ENCODE data around the gene SPDYE6. TPM values are rescaled to one million over a fixed set of nuclear protein-coding genes. Genes with fewer than 3 reads are reported as not detected.

SPDYE6 gene
- total and polyA plus RNA-seq, 10 of the 15 experiments (the other 5 are each of a cell fraction or from before 2014, with no cell fraction given), result 0.05 to 2.3 (median 1.00) TPM; not detected in 6

DNA sequence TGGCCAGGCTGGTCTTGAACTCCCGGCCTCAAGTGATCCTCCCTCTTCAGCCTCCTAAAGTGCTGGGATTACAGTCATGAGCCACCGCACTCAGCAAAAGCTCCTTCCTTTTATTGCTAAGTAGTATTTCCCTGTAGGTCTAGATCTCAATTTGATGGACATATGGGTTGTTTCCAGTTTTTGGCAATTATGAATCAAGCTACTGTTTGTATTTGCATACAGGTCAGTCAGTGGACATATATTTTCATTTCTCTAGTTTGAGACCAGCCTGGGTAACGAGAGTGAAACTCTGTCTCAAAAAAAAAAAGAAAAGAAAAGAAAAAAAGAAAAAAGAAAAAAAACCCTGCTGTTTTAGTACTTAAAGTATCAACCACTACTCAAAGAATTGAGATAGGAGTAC, 33.6 kb upstream of the SPDYE6 start:
- RAD21 ChIA-PET (ENCODE audit: unreplicated experiment), result interaction anchor here (1.0 to 9.0 kb wide), 5 partner anchors 100 to 111 kb away, joined by 3 to 79 read pairs (median 6); partner anchors contain the start of gene SH2B2
- ATAC-seq (peak; percentile 85), FAIRE-seq (peak; percentile 35), DNase-seq (ENCODE audit: low read depth, low spot score) (no peak)
- intact Hi-C loops (cut with micrococcal nuclease; ENCODE audit: unreplicated experiment), result loop anchor here (1.0 to 10.0 kb wide), 2 partner anchors 111 to 845 kb away; no protein-coding TSS in a partner anchor
- H3K27ac ChIP-seq (ENCODE audit: control insufficient read depth, insufficient read depth), result no peak overlapping the region
- peak overlapping the region; percentile 60 for H3K4me2 ChIP-seq (ENCODE audit: control insufficient read depth, insufficient read depth)
- 20% methylated on average over 3 of the region's 3 CpGs for WGBS (ENCODE audit: insufficient coverage, insufficient replicate concordance, low lambda C conversion rate, missing lambda C conversion rate)
- in situ Hi-C loops (cut with MboI), result loop anchor here (5.0 to 10.0 kb wide), 3 partner anchors 108 to 848 kb away; no protein-coding TSS in a partner anchor
- POLR2A ChIA-PET, result interaction anchor here (0.5 to 0.7 kb wide), 4 partner anchors 11 to 91 kb away, joined by 3 to 5 read pairs (median 3); no protein-coding TSS in a partner anchor
- H3K9me3 ChIP-seq (replicated peaks; ENCODE audit: control insufficient read depth, insufficient read depth, low read length), result no peaks in the 10 kb centered on the region
- H3K36me3 ChIP-seq (ENCODE audit: control insufficient read depth in 2 of 2, insufficient read depth in 2 of 2, low read length in 1 of 2), result peaks cover 3 to 22% of the 10 kb centered on the region in 2 experiments
- no peak overlapping the region for H2AFZ ChIP-seq (ENCODE audit: control insufficient read depth, low read depth, low read length)
- CTCF ChIA-PET, result interaction anchor here (0.7 to 13.5 kb wide), 12 partner anchors 10 to 923 kb away, joined by 3 to 205 read pairs (median 3); no protein-coding TSS in a partner anchor
- peaks cover 9% of the 10 kb centered on the region for H3K4me1 ChIP-seq (ENCODE audit: control insufficient read depth, insufficient read depth, low read length)
- peaks cover 4% of the 10 kb centered on the region for H3K79me2 ChIP-seq (ENCODE audit: control insufficient read depth, insufficient read depth, low read length)
- SMC1A ChIA-PET (ENCODE audit: uncharacterized antibody, unreplicated experiment), result interaction anchor here (0.7 to 9.2 kb wide), 6 partner anchors 83 to 130 kb away, joined by 3 to 122 read pairs (median 6); partner anchors contain the start of gene SH2B2
- no TSS peak for BruUV-seq (replicated peaks)
- no peaks in the 10 kb centered on the region for H3K27me3 ChIP-seq (replicated peaks in 1 of 2; ENCODE audit: control insufficient read depth in 2 of 2, insufficient read depth in 2 of 2, low read length in 1 of 2)
- H4K20me1 ChIP-seq (ENCODE audit: control insufficient read depth, insufficient read depth), result no peaks in the 10 kb centered on the region
- H3K9ac ChIP-seq (ENCODE audit: control insufficient read depth, insufficient read depth, low read length), result no peak overlapping the region
- no peak overlapping the region for H3K4me3 ChIP-seq
- TF ChIP-seq MTA3 (IDR thresholded peaks at IDR 0.05; ENCODE audit: borderline replicate concordance, low read length), result no peak
- no peak for TF ChIP-seq ZZZ3 (IDR thresholded peaks at IDR 0.05; ENCODE audit: control insufficient read depth, insufficient read length, low read depth)
- no peak for TF ChIP-seq RAD51 (IDR thresholded peaks at IDR 0.05)
- TF ChIP-seq IRF5 (IDR thresholded peaks at IDR 0.05; ENCODE audit: borderline replicate concordance), result no peak
- no peak for TF ChIP-seq DPF2 (IDR thresholded peaks at IDR 0.05)
- no peak for TF ChIP-seq SUZ12 (IDR thresholded peaks at IDR 0.05; ENCODE audit: unreplicated experiment)
- TF ChIP-seq YY1 (IDR thresholded peaks at IDR 0.05; ENCODE audit: low read depth, low read length), result no peak
- no peak for TF ChIP-seq MTA2 (IDR thresholded peaks at IDR 0.05; ENCODE audit: low read depth)
- no peak for TF ChIP-seq TCF7 (IDR thresholded peaks at IDR 0.05; ENCODE audit: borderline replicate concordance)
- TF ChIP-seq IKZF1 (conservative IDR thresholded peaks at IDR 0.05), result no peak
- peak; percentile 79 for TF ChIP-seq ZNF384 (IDR thresholded peaks at IDR 0.05; ENCODE audit: borderline replicate concordance, low read depth, low read length)
- TF ChIP-seq, protein P1, sequence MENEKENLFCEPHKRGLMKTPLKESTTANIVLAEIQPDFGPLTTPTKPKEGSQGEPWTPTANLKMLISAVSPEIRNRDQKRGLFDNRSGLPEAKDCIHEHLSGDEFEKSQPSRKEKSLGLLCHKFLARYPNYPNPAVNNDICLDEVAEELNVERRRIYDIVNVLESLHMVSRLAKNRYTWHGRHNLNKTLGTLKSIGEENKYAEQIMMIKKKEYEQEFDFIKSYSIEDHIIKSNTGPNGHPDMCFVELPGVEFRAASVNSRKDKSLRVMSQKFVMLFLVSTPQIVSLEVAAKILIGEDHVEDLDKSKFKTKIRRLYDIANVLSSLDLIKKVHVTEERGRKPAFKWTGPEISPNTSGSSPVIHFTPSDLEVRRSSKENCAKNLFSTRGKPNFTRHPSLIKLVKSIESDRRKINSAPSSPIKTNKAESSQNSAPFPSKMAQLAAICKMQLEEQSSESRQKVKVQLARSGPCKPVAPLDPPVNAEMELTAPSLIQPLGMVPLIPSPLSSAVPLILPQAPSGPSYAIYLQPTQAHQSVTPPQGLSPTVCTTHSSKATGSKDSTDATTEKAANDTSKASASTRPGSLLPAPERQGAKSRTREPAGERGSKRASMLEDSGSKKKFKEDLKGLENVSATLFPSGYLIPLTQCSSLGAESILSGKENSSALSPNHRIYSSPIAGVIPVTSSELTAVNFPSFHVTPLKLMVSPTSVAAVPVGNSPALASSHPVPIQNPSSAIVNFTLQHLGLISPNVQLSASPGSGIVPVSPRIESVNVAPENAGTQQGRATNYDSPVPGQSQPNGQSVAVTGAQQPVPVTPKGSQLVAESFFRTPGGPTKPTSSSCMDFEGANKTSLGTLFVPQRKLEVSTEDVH (IDR thresholded peaks at IDR 0.05; ENCODE audit: low read depth, partially characterized antibody), result no peak
- no peak for TF ChIP-seq SMC3 (IDR thresholded peaks at IDR 0.05; ENCODE audit: borderline replicate concordance, low read length)
- TF ChIP-seq SMARCA5 (IDR thresholded peaks at IDR 0.05), result no peak
- 0 out of 2 replicates have a peak, but pooled peaks have one; percentile 7 for TF ChIP-seq JUNB (IDR thresholded peaks at IDR 0.05)
- peak; percentile 63; the same call in 1 of the 3 replicates for TF ChIP-seq POU2F2 (IDR thresholded peaks at IDR 0.05; ENCODE audit: borderline replicate concordance, low read depth, low read length)
- no peak for TF ChIP-seq USF1 (IDR thresholded peaks at IDR 0.05; ENCODE audit: borderline replicate concordance, extremely low read length, insufficient read depth, low read depth, low read length)
- no peak for TF ChIP-seq TARDBP (IDR thresholded peaks at IDR 0.05; ENCODE audit: borderline replicate concordance)
- no peak for TF ChIP-seq SIX5 (IDR thresholded peaks at IDR 0.05; ENCODE audit: low read depth, low read length, severe bottlenecking)
- no peak for TF ChIP-seq SPI1 (IDR thresholded peaks at IDR 0.05; ENCODE audit: borderline replicate concordance, insufficient read depth, low read depth, low read length)

All from GM12878 (cell line).